ENCODE results near the gene CEP95.

Gene CEP95

DNA sequence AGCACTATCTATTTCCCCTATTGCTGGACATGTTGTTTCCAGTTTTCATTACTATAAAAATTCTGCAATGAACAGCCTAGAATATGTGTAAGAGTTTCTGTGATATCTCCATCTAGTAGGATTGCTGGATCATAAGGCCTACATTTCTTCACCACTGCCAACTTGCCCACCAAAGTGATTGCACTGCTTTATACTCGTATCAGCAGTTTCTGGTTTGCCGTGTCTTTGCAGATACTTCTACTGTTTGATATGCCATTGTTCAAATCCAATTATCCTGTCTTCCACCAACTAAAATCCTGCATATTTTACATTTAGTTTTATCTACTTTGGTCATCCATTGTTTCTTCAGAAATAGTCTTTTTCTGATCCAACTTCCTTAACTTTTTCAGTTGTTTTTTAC lies 21.1 kb downstream of the CEP95 start:
- DNase-seq, result no peak

DNA sequence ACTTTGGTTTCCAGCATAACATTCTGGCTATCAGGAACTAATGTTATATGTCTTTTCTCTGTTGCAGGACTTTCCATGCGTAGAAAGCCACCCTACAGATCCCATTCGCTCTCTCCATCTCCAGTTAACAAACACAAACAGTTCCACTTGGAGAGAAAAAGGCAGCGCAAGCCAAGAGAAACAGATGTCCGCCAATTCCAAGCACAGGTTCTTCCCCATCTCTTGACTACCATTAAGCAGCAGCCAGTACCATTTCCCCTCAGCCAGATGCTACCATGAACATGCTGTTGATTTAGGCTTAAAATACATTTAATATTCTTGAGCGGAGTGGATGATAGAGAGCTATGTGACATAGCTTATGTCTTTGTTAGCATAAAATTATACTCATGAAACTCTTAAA lies 22.4 kb downstream of the CEP95 start:
- DNase-seq, result no peak

DNA sequence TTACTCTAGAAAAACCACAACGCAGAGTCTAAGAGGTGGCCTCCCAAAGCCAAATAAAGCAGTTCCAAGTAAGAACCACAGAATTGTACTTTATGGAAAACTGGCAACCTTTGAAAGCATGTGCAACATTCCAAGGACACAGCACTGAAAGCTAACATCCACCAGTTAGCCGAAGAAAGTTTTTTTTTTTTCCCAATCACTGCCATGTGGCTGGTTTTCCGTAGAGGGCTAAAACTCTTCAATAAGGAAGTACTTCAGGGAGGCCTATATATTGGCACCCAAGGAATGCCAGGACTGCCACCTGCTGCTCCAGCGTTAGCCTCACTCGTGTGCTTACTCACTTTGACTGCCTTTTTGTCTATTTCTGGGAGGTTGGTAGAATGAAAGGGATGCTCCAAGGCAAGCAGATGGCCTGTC lies 25.2 kb downstream of the CEP95 start:
- no peak for DNase-seq

DNA sequence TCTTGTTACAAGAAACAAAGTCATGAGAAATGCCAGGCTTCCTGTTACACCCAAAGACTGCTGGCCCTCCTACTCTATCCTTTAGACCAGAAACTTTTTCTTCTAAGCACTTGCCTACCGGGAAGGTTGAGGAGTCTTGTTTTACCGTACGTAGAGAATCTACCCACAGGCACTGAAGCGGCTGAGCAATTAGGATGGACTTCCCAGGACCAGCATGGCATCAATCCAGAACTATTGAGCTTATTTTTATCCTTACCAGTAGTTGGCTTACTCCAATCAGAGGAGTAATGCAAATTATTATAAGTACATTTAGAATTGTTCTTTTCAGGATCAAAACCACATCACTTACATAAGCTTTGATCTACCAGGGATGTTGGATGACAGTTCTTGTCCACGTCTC lies 25.6 kb downstream of the CEP95 start:
- no peak for DNase-seq

DNA sequence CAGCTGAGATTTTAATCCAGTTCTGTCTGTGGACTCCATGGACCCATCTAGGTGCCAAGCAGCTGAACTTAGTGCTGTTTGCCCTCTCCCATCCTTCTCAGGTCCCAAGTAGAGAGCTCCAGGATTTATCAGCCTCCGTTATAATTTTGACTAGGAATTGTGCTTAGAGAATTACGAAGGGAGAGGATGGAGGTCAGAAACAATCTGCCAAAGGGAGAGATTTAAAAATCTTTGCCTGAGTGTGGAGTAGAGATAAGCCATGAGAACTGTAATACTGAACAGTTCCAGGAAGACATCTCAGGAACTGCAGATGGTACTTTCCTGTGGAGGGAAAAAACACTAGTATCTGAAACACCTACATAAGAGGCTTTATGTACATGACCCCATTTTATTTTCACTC lies 27.0 kb downstream of the CEP95 start:
- no peak for DNase-seq

DNA sequence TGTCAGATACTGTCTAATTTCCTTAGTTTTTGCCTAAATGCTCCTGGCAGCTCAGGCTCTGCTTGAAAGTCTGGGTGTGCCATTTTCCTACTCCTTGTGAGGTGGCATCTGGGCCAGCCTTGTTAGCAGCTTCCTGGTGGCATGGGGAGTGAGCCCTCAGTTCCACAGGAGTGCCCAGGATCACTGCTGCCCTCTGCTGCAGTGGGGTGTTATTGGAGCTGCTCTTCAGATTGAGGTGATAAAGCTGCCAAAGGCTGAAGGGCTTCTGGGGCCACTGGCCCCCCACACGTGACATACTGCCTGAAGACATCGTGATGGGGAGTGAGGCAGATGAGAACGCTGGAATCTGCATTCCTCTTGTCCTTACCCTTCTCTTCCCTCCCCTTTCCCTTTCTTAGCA lies 27.4 kb downstream of the CEP95 start:
- no peak for DNase-seq

DNA sequence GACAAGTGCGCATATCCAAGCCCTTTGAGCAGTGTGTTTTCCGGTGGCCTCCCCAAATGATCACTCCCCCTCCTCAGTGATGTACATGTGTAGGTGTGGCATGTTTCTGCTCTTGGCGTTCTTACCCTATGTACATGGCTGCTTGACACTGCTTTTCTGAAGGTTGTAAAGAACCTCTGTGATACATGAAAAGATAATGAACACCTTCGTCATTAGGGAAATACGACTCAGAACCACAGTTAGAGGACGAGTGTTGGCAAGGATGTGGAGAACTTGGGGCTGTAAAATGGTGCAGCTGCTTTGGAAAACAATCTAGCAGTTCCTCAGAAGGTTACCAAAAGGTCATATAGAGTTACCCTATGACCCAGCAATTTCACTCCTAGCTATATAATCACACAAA lies 28.6 kb downstream of the CEP95 start:
- no peak for DNase-seq

GRCh38 chr17:64536913-64537312 lies 30.1 kb downstream of the CEP95 start:
- no peak for DNase-seq

- no peak for DNase-seq
Measured at GRCh38 chr17:64537488-64537887, 30.7 kb downstream of the CEP95 start.

DNA sequence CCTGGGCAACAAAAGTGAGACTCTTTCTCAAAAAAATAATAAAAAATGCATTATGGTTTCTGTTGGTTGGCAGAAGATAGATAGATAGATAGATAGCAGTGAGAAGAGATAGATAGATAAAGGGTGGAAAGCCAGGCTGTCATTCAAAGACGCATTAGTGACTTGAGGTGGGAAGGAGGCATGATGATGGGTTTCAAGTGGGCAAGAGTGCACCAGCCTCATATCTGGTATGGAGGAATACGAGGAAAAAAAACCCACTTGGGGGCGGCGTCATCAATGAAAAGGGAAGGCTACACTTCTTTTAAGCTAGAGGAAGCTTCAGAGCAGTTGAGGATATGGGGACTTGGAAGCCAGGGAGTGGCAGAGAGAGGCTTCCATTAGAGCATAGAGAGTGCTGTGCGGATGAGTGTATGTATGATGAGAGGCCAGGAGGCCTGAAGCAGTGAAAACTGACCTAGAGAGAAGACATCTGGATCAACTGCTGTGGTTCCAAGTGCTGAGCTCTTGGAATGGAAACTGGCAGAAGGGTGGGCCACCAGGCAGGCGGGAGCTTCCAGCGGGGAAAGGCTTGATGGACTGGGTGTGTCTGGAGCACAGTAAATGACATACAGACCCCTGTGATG lies 31.8 kb downstream of the CEP95 start:
- DNase-seq, result no peak

- no peak for DNase-seq
Measured at GRCh38 chr17:64540118-64540776, 33.5 kb downstream of the CEP95 start.

GRCh38 chr17:64544742-64545141 lies 38.0 kb downstream of the CEP95 start:
- DNase-seq, result no peak

- DNase-seq, result no peak
Measured at GRCh38 chr17:64546716-64547115, 39.9 kb downstream of the CEP95 start.

DNA sequence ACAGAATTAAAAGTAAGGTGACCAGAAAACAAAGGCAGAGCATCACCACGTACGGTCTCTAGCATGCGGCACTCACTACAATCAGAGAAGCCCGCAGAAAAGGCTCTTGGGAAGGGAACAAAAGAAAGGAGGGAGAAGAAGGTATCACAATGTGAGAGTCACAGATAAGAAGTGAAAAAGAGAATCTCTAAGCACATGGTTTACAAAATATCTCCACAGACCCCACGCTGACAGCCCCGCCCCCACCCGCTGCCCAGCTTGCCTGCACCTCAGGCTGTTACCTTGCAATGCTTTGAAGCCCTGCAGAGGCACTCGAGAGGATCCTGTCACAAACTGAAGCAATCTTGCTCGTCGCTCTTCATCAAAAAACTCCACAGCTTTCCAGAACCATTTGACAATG lies 40.5 kb downstream of the CEP95 start:
- no peak for DNase-seq

DNA sequence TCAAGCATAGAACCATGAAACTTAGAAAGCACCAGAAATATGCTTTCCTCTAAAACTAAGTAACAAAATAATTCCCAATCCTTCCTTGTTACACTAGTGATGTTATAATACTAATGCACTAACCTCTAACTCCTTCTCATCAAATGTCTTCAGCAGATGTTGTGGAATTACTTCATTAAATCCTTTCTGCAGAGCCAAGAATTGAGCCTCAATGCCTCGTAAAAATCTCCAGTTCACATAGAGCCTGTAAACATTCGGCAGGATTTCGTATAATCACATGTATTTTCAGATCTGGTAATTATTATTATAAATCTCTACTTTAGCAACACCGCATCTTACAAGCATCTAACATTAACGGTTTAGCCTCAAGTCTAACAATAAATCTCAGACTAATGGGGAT lies 44.7 kb downstream of the CEP95 start:
- no peak for DNase-seq

GRCh38 chr17:64554028-64554637 lies 47.4 kb downstream of the CEP95 start:
- no peak for DNase-seq

- no peak for DNase-seq
Measured at GRCh38 chr17:64555281-64555680, 48.5 kb downstream of the CEP95 start.

DNA sequence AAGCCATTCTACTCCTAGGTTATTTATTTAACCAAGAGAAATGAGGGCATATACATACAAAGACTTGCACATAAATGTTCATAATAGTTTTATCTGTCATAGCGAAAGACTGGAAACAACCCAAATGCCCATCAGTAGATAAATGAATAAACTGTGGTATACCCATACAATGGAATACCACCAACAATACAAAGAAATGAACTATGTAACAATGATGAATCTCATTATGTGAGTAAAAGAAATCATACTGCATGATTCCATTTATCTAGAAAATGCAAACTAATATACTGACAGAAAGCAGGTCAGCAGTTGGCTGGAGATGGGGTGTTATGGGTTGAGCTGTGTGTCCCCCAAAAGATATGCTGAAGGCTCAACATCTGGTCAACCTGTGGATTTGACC lies 57.3 kb downstream of the CEP95 start:
- DNase-seq, result no peak

- no peak for DNase-seq
Measured at GRCh38 chr17:64565563-64565962, 58.8 kb downstream of the CEP95 start.

GRCh38 chr17:64571746-64572145 lies 65.0 kb downstream of the CEP95 start:
- no peak for DNase-seq

DNA sequence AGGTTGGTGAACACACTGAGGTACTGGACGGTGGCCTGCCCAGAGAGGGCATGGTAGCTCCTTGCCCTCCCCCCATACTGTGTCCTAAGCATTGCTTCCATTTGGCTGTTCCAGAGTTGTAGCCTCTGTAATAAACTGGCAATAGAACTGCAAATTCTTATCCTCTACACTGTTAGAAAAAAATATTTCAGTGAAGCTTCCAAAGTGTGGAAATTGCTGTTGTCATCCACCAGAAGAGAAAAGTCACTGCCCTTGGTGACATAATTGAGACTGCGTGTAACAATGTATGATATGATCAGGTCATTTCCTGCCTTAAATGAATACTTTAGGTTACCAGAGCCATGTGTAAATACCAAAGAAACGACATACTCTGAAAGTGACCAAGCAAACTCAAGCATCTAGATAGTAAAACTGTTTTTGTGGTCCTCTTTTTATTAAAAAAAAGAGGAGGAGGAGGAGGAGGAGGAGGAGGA lies 65.9 kb downstream of the CEP95 start:
- no peak for DNase-seq

DNA sequence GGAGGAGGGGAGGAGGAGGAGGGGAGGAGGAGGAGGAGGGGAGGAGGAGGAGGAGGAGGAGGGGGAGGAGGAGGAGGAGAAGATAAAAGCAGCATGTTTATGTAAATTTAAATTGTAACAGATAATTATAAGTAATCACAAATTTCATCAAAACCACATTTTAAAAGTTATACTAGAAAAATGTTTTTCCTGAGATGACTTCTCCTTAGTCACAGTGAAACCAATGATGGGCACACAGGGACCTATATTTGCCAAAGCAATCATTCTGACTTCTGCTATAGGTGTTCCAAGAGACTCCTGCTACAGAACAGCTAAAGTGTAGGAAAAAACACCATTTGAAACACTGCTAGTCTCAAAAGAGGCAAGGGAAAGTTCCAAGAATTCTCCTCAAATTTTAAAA lies 66.4 kb downstream of the CEP95 start:
- DNase-seq, result no peak

GRCh38 chr17:64574646-64575045 lies 67.9 kb downstream of the CEP95 start:
- DNase-seq, result no peak

GRCh38 chr17:64575431-64575830 lies 68.7 kb downstream of the CEP95 start:
- no peak for DNase-seq
